HepG2 (cell line): ENCODE results near the gene XCR1. TPM values are rescaled to one million over a fixed set of nuclear protein-coding genes. Genes with fewer than 3 reads are reported as not detected.

Experiments used
- ATAC-seq: fragments of 200-7000 bp; cut with Tn5 transposase; 3 replicates; pipeline ENCODE4 v1.9.1; 2020; ENCODE audit warnings: mild to moderate bottlenecking, moderate library complexity
- BruUV-seq: library from RNA; stranded (reverse); fragments of 400-500 nt; replicated peaks from 2 replicates; lab custom pipeline; 2021; lab: Mats Ljungman, UMichigan
- CTCF ChIA-PET: fragments of 300-600 bp; formaldehyde crosslinking; extraction: SDS; loops from one replicate; lab custom pipeline; 2021; ENCODE audit warnings: low total read pairs, inconsistent platforms, low intra/inter-chr PET ratio; lab: Yijun Ruan, JAX
- POLR2A ChIA-PET: fragments of 350-600 bp; sonication (Branson Sonifier 250); formaldehyde crosslinking; loops from one replicate; lab custom pipeline; 2020; ENCODE audit warnings: antibody characterized with exemption, inconsistent platforms; lab: Yijun Ruan, JAX
- DNase-seq: peaks from one replicate; pipeline ENCODE4 v3.0.0-alpha.2; 2015; ENCODE audit warnings: low spot score
- FAIRE-seq: peaks from 3 replicates; lab custom pipeline; 2011; peaks lifted over from hg19 to GRCh38; lab: Jason Lieb, UNC
- H2AFZ ChIP-seq: one replicate; pipeline ENCODE4 v1.6.1; 2011; ENCODE audit warnings: low read length, inconsistent platforms
- H3K27ac ChIP-seq: fragments of 300-600 bp; 3 replicates; pipeline ENCODE4 v1.8.0; 2011; ENCODE audit warnings: mixed run types, mild to moderate bottlenecking, mixed read lengths, low read length, inconsistent platforms; ENCODE audit not compliant: insufficient read depth; ENCODE audit errors: extremely low read length
- H3K27me3 ChIP-seq, 2 experiments: fragments of 200-600 bp in 1 of 2; 2 replicates in 1 of 2; 3 replicates in 1 of 2; pipeline versions ENCODE4 v1.6.0 to v1.8.0; 2011; ENCODE audit warnings: low read length in 2 of 2, mild to moderate bottlenecking in 2 of 2, moderate library complexity in 2 of 2, inconsistent platforms in 1 of 2; ENCODE audit not compliant: insufficient read depth in 2 of 2, control insufficient read depth in 1 of 2
- H3K36me3 ChIP-seq, 2 experiments: fragments of 200-600 bp in 1 of 2; replicated peaks in 1 of 2; 2 replicates in 1 of 2; 3 replicates in 1 of 2; pipeline versions ENCODE4 v1.5.1 to v1.8.0; 2011; ENCODE audit warnings: low read length in 2 of 2, inconsistent platforms in 1 of 2; ENCODE audit not compliant: insufficient read depth in 2 of 2, control insufficient read depth in 1 of 2
- H3K4me1 ChIP-seq: 2 replicates; pipeline ENCODE4 v1.5.1; 2012; ENCODE audit warnings: low read length, inconsistent platforms; ENCODE audit not compliant: insufficient read depth
- H3K4me2 ChIP-seq: 2 replicates; pipeline ENCODE4 v1.6.0; 2011; ENCODE audit warnings: low read depth, low read length, inconsistent platforms
- H3K4me3 ChIP-seq, 3 experiments: fragments of 200-600 bp in 1 of 3; sonication (generic), shearing (Covaris generic) in 1 of 3; replicated peaks in 1 of 3; 2 replicates each; pipeline ENCODE4 v1.5.1; 2011 to 2016; ENCODE audit warnings: low read length in 3 of 3, inconsistent platforms in 2 of 3, low read depth in 2 of 3, mild to moderate bottlenecking in 2 of 3, control low read depth in 1 of 3, mixed read lengths in 1 of 3; ENCODE audit not compliant: insufficient read depth in 1 of 3
- H3K79me2 ChIP-seq: one replicate; pipeline ENCODE4 v1.6.1; 2011; ENCODE audit warnings: low read length, inconsistent platforms; ENCODE audit not compliant: insufficient read depth
- H3K9ac ChIP-seq: 2 replicates; pipeline ENCODE4 v1.6.0; 2011; ENCODE audit warnings: mild to moderate bottlenecking, low read depth, low read length, inconsistent platforms; ENCODE audit not compliant: insufficient read depth
- H3K9me3 ChIP-seq: 2 replicates; pipeline ENCODE4 v1.5.1; 2012; ENCODE audit warnings: mild to moderate bottlenecking, low read length
- H4K20me1 ChIP-seq: 2 replicates; pipeline ENCODE4 v1.6.0; 2011; ENCODE audit warnings: inconsistent platforms, mild to moderate bottlenecking, low read length, moderate library complexity; ENCODE audit not compliant: insufficient read depth
- MAFF ChIP-seq: IDR thresholded peaks from 2 replicates; pipeline ENCODE4 v1.6.1; 2011; ENCODE audit warnings: low read depth, low read length, improper control_type of control experiment
- MAFK ChIP-seq, 2 experiments: IDR thresholded peaks in 1 of 2; conservative IDR thresholded peaks in 1 of 2; 2 replicates each; pipeline ENCODE4 v1.6.1; 2011; ENCODE audit warnings: improper control_type of control experiment in 2 of 2, low read length in 2 of 2
- TEAD3 ChIP-seq: optimal IDR thresholded peaks from 2 replicates; pipeline ENCODE3; 2016; ENCODE audit warnings: borderline replicate concordance
- ZNF354B ChIP-seq: sonication (generic); formaldehyde crosslinking; IDR thresholded peaks from 2 replicates; pipeline ENCODE4 v1.8.0; 2022; ENCODE audit warnings: mild to moderate bottlenecking, missing genetic modification reagents
- ZNF572 ChIP-seq: sonication (generic); formaldehyde crosslinking; IDR thresholded peaks from 2 replicates; pipeline ENCODE4 v1.5.1; 2020; ENCODE audit warnings: mild to moderate bottlenecking, missing genetic modification reagents
- WGBS: methylation state at CpG from one replicate; pipeline ENCODE4 v1.1.6; 2017; ENCODE audit warnings: low lambda C conversion rate; 5-methylcytosine and 5-hydroxymethylcytosine counted together
- in situ Hi-C: cut with HindIII; loops from 2 replicates; pipeline ENCODE4 v1.10.0; 2017; ENCODE audit warnings: low pct_unique_long_range_greater_than_20kb; ENCODE audit not compliant: extremely low pct_ligation_motif_present
- intact Hi-C: fragments of 100-400 bp; cut with micrococcal nuclease; formaldehyde crosslinking; loops from one replicate; pipeline ENCODE4 v1.10.0; 2022; ENCODE audit not compliant: unreplicated experiment
- polyA plus RNA-seq, 8 experiments: library from polyadenylated mRNA; depleted of rRNA in 3 of 8; stranded (reverse) in 7 of 8; unstranded in 1 of 8; fragments of >200 nt; fragmentation: Illumina TruSeq in 4 of 8; extraction: Trizol in 4 of 8; gene quantifications; 2 replicates each; pipeline versions ENCODE4 v1.2.1 to v1.2.3, GENCODE V29; 2011 to 2016; ENCODE audit warnings: low read depth in 4 of 8, missing spikeins in 1 of 8, mixed read lengths in 1 of 8; ENCODE audit not compliant: insufficient read depth in 1 of 8
- total RNA-seq, 5 experiments: library from RNA; depleted of rRNA; stranded (reverse); fragments of >200 nt; fragmentation: Illumina TruSeq; extraction: Trizol; gene quantifications; 2 replicates each; pipeline ENCODE4 v1.2.3, GENCODE V29; 2016; ENCODE audit warnings: low read depth in 1 of 5
- TF ChIP-seq, protein P1 (sequence below): sonication (generic); formaldehyde crosslinking; IDR thresholded peaks from 2 replicates; pipeline ENCODE4 v1.5.0; 2020; ENCODE audit warnings: mild to moderate bottlenecking, missing genetic modification reagents, moderate library complexity
- TF ChIP-seq, protein P2 (sequence below): IDR thresholded peaks from 2 replicates; pipeline ENCODE4 v1.6.1; 2016; ENCODE audit warnings: missing compliant biosample characterization, missing genetic modification reagents, borderline replicate concordance
- TF ChIP-seq, protein P3 (sequence below): sonication (generic); formaldehyde crosslinking; IDR thresholded peaks from 2 replicates; pipeline ENCODE4 v1.5.1; 2020; ENCODE audit warnings: mild to moderate bottlenecking, missing genetic modification reagents, borderline replicate concordance

Gene XCR1
- total and polyA plus RNA-seq, 2 of the 13 experiments (the other 11 are each of a cell fraction or from before 2014, with no cell fraction given) = not detected

DNA sequence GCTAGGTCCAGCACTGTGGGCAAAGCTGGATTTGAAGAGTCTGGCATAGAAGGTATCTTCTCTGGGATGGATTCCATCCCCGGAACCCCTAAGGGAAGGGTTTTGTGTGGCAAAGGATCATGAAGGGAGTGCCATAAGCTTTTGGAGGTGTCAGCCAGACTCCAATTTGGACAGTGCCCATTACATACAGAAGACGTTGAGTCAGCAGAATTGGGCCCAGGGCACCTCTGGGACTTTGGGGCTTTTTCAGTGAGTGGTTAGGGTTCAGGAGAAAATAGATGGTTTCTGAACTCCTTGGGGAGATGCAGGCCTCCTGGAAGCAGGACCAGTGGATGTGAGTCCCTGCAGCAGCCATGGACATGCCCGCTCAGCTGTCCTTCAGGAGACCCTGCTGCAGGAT is 34.6 kb upstream of the XCR1 start:
- Histone ChIP-seq H3K4me2 (no peak overlapping the region), H4K20me1 (no peaks in the 10 kb centered on the region), H3K27me3 (peaks cover 2 to 9% of the 10 kb centered on the region in 2 experiments; a peak in 2 of 5 replicates), H3K27ac (no peak overlapping the region), H3K9me3 (no peaks in the 10 kb centered on the region), H3K4me3 (no peak overlapping the region), H3K36me3 (no peaks in the 10 kb centered on the region), H2AFZ (no peak overlapping the region), H3K9ac (no peak overlapping the region), H3K79me2 (no peaks in the 10 kb centered on the region), H3K4me1 (no peaks in the 10 kb centered on the region)
- ATAC-seq (no peak), FAIRE-seq (no peak), DNase-seq (no peak)
- intact Hi-C loops (no loop called here), in situ Hi-C loops (no loop called here)
- CTCF ChIA-PET = no interaction called here
- TF ChIP-seq, protein P1, sequence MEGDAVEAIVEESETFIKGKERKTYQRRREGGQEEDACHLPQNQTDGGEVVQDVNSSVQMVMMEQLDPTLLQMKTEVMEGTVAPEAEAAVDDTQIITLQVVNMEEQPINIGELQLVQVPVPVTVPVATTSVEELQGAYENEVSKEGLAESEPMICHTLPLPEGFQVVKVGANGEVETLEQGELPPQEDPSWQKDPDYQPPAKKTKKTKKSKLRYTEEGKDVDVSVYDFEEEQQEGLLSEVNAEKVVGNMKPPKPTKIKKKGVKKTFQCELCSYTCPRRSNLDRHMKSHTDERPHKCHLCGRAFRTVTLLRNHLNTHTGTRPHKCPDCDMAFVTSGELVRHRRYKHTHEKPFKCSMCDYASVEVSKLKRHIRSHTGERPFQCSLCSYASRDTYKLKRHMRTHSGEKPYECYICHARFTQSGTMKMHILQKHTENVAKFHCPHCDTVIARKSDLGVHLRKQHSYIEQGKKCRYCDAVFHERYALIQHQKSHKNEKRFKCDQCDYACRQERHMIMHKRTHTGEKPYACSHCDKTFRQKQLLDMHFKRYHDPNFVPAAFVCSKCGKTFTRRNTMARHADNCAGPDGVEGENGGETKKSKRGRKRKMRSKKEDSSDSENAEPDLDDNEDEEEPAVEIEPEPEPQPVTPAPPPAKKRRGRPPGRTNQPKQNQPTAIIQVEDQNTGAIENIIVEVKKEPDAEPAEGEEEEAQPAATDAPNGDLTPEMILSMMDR = no peak
- TF ChIP-seq, protein P2, sequence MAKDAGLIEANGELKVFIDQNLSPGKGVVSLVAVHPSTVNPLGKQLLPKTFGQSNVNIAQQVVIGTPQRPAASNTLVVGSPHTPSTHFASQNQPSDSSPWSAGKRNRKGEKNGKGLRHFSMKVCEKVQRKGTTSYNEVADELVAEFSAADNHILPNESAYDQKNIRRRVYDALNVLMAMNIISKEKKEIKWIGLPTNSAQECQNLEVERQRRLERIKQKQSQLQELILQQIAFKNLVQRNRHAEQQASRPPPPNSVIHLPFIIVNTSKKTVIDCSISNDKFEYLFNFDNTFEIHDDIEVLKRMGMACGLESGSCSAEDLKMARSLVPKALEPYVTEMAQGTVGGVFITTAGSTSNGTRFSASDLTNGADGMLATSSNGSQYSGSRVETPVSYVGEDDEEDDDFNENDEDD (CRISPR knock-in tag) = no peak
- TF ChIP-seq TEAD3 (CRISPR knock-in tag) (no peak), ZNF354B (CRISPR knock-in tag) (no peak), MAFF (peak; percentile 74), MAFK (conservative IDR thresholded peaks at IDR 0.05 in 1 of 2, IDR thresholded peaks at IDR 0.05 in 1 of 2; ENCODE audit: low read length in 2 of 2) (peak; percentile 79 to 85), ZNF572 (CRISPR knock-in tag) (no peak)
- TF ChIP-seq, protein P3, sequence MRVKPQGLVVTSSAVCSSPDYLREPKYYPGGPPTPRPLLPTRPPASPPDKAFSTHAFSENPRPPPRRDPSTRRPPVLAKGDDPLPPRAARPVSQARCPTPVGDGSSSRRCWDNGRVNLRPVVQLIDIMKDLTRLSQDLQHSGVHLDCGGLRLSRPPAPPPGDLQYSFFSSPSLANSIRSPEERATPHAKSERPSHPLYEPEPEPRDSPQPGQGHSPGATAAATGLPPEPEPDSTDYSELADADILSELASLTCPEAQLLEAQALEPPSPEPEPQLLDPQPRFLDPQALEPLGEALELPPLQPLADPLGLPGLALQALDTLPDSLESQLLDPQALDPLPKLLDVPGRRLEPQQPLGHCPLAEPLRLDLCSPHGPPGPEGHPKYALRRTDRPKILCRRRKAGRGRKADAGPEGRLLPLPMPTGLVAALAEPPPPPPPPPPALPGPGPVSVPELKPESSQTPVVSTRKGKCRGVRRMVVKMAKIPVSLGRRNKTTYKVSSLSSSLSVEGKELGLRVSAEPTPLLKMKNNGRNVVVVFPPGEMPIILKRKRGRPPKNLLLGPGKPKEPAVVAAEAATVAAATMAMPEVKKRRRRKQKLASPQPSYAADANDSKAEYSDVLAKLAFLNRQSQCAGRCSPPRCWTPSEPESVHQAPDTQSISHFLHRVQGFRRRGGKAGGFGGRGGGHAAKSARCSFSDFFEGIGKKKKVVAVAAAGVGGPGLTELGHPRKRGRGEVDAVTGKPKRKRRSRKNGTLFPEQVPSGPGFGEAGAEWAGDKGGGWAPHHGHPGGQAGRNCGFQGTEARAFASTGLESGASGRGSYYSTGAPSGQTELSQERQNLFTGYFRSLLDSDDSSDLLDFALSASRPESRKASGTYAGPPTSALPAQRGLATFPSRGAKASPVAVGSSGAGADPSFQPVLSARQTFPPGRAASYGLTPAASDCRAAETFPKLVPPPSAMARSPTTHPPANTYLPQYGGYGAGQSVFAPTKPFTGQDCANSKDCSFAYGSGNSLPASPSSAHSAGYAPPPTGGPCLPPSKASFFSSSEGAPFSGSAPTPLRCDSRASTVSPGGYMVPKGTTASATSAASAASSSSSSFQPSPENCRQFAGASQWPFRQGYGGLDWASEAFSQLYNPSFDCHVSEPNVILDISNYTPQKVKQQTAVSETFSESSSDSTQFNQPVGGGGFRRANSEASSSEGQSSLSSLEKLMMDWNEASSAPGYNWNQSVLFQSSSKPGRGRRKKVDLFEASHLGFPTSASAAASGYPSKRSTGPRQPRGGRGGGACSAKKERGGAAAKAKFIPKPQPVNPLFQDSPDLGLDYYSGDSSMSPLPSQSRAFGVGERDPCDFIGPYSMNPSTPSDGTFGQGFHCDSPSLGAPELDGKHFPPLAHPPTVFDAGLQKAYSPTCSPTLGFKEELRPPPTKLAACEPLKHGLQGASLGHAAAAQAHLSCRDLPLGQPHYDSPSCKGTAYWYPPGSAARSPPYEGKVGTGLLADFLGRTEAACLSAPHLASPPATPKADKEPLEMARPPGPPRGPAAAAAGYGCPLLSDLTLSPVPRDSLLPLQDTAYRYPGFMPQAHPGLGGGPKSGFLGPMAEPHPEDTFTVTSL = no peak
- no TSS peak for BruUV-seq
- POLR2A ChIA-PET = no interaction called here
- WGBS = 50% methylated on average over 2 of the region's 3 CpGs
